ENCODE data around the gene PARP16. TPM values are rescaled to one million over a fixed set of nuclear protein-coding genes. Genes with fewer than 3 reads are reported as not detected.
"Not testable (repeated sequence)": the region's sequence is repeated elsewhere in the genome, so short reads cannot be mapped to it uniquely, and the experiment has no call there.

The PARP16 gene
- total RNA-seq, 1 experiment from 2014 or later = 9.7 TPM

- TF ChIP-seq, protein P1, sequence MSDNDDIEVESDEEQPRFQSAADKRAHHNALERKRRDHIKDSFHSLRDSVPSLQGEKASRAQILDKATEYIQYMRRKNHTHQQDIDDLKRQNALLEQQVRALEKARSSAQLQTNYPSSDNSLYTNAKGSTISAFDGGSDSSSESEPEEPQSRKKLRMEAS (IDR thresholded peaks at IDR 0.05) = no peak
- TF ChIP-seq ZFX (IDR thresholded peaks at IDR 0.05) = no peak
- TF ChIP-seq SIN3A (IDR thresholded peaks at IDR 0.05; ENCODE audit: low read depth) = no peak
- TF ChIP-seq POLR2A (IDR thresholded peaks at IDR 0.05; ENCODE audit: borderline replicate concordance, extremely low read depth, insufficient read depth, insufficient read length) = no peak
- no peak for TF ChIP-seq ZNF274 (IDR thresholded peaks at IDR 0.05; ENCODE audit: low read depth, low read length)
Observed at GRCh38 chr15:65275104-65275727, 11.5 kb downstream of the PARP16 start (continued).

DNA sequence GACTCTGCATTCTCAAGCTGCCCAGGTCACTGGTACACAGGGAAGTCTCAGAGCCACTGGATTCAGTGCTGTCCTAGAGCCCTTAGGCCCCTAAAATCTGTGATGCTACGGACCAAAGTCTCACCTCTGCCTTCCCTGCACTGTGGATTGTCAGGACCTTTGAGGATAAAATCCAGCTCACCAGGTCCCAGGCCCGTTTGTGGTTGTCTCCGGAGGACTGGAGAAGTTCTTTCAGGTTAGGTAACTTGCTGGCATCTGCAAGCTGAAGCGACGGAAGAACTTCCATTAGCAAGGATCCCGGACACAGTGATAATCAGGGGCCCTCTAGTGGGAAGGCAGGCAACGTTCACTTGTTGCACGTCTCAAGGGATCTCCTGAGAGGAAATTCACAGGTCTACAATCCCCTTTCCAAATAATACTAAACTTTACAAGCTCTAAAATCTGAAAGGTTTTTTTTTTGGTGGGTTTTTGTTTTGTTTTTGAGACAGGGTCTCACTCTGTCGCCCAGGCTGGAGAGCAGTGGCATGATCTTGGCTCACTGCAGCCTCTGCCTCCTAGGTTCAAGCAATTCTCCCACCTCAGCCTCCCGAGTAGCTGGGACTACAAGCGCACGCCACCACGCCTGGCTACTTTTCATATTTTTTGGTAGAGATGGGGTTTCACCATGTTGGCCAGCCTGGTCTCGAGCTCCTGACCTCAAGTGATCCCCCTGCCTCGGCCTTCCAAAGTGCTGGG is 15.7 kb downstream of the PARP16 start:
- H2AFZ ChIP-seq (ENCODE audit: low read depth, low read length, poor library complexity, severe bottlenecking); H3K27me3 ChIP-seq (ENCODE audit: insufficient read depth, low read length); H3K4me2 ChIP-seq (ENCODE audit: low read length); BruUV-seq (replicated peaks); H3K9me2 ChIP-seq (ENCODE audit: insufficient read depth); H3K9me3 ChIP-seq (ENCODE audit: control insufficient read depth in 1 of 2, insufficient read depth in 1 of 2, low read depth in 1 of 2, low read length in 2 of 2); DNase-seq (ENCODE audit: low read depth, low spot score); H3K4me3 ChIP-seq (replicated peaks in 1 of 2; ENCODE audit: low read depth in 1 of 2, low read length in 2 of 2); H3K27ac ChIP-seq (ENCODE audit: low read depth, low read length); POLR2A ChIA-PET; H3K9ac ChIP-seq (ENCODE audit: low read length); H3K79me2 ChIP-seq (ENCODE audit: insufficient read depth, low read length); H4K20me1 ChIP-seq (ENCODE audit: insufficient read depth); H3K36me3 ChIP-seq (ENCODE audit: control insufficient read depth in 1 of 2, insufficient read depth in 2 of 2, low read length in 2 of 2): not testable (repeated sequence)
- ChIA-PET RAD21 (ENCODE audit: low non-redundant PET in 1 of 2, low total read pairs in 2 of 2, uncharacterized antibody in 2 of 2, unreplicated experiment in 2 of 2) (interaction anchor here in 1 of 2 experiments (1.3 kb wide), 1 partner anchor 81 kb away, joined by 3 read pairs; no protein-coding TSS in a partner anchor), CTCF (interaction anchor here (0.6 to 1.4 kb wide), 6 partner anchors 8 to 217 kb away, joined by 3 to 5 read pairs (median 4); no protein-coding TSS in a partner anchor)
- TF ChIP-seq, protein P2, sequence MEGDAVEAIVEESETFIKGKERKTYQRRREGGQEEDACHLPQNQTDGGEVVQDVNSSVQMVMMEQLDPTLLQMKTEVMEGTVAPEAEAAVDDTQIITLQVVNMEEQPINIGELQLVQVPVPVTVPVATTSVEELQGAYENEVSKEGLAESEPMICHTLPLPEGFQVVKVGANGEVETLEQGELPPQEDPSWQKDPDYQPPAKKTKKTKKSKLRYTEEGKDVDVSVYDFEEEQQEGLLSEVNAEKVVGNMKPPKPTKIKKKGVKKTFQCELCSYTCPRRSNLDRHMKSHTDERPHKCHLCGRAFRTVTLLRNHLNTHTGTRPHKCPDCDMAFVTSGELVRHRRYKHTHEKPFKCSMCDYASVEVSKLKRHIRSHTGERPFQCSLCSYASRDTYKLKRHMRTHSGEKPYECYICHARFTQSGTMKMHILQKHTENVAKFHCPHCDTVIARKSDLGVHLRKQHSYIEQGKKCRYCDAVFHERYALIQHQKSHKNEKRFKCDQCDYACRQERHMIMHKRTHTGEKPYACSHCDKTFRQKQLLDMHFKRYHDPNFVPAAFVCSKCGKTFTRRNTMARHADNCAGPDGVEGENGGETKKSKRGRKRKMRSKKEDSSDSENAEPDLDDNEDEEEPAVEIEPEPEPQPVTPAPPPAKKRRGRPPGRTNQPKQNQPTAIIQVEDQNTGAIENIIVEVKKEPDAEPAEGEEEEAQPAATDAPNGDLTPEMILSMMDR (IDR thresholded peaks at IDR 0.05 in 2 of 3, conservative IDR thresholded peaks at IDR 0.05 in 1 of 3; ENCODE audit: borderline replicate concordance in 1 of 3, insufficient read depth in 1 of 3, low read depth in 2 of 3, low read length in 2 of 3) = peak; percentile 35 to 72 (median 69); a peak in 5 of 6 replicates
- TF ChIP-seq RAD21 (IDR thresholded peaks at IDR 0.05; ENCODE audit: low read depth) = peak; percentile 63
- H3K4me1 ChIP-seq (ENCODE audit: control insufficient read depth in 1 of 2, insufficient read depth in 2 of 2, low read length in 2 of 2) = peaks cover 6 to 11% of the 10 kb centered on the region in 2 experiments
- intact Hi-C loops (cut with micrococcal nuclease) = loop anchor here (1.0 to 10.0 kb wide), 2 partner anchors 82 to 536 kb away; no protein-coding TSS in a partner anchor
- peak; percentile 90 for ATAC-seq

Measured in HCT116 (cell line).